SJSA1 (cell line): ENCODE data around the gene MIEF2. TPM values are rescaled to one million over a fixed set of nuclear protein-coding genes. Genes with fewer than 3 reads are reported as not detected.
"Not testable (repeated sequence)": the region's sequence is repeated elsewhere in the genome, so short reads cannot be mapped to it uniquely, and the experiment has no call there.

Experiments
- DNase-seq, 2 experiments: peaks; one replicate each; pipeline ENCODE4 v3.0.0-alpha.2; 2015 to 2020; ENCODE audit warnings: low spot score in 2 of 2, low read depth in 1 of 2
- H3K27ac ChIP-seq: fragments of 250-450 bp; sonication (Bioruptor Pico); 2 replicates; pipeline ENCODE4 v1.5.1; 2020; ENCODE audit warnings: mild to moderate bottlenecking, moderate library complexity
- H3K27me3 ChIP-seq: fragments of 250-450 bp; sonication (Bioruptor Pico); replicated peaks from 2 replicates; pipeline ENCODE4 v1.5.1; 2020; ENCODE audit warnings: mild to moderate bottlenecking, moderate library complexity
- H3K36me3 ChIP-seq: fragments of 250-450 bp; sonication (Bioruptor Pico); 2 replicates; pipeline ENCODE4 v1.5.1; 2020; ENCODE audit warnings: mild to moderate bottlenecking
- H3K4me1 ChIP-seq: fragments of 250-450 bp; sonication (Bioruptor Pico); replicated peaks from 2 replicates; pipeline ENCODE4 v1.6.1; 2021; ENCODE audit warnings: mild to moderate bottlenecking
- H3K4me3 ChIP-seq: fragments of 250-450 bp; sonication (Bioruptor Pico); 2 replicates; pipeline ENCODE4 v1.5.1; 2020; ENCODE audit warnings: mild to moderate bottlenecking
- H3K9me3 ChIP-seq: fragments of 250-450 bp; sonication (Bioruptor Pico); replicated peaks from 2 replicates; pipeline ENCODE4 v1.5.1; 2020; ENCODE audit warnings: mild to moderate bottlenecking
- total RNA-seq: library from RNA; depleted of rRNA; stranded (reverse); fragments of >200 nt; shearing (Covaris generic); gene quantifications from 2 replicates; pipeline ENCODE4 v1.2.3, GENCODE V29; 2014

The MIEF2 gene
- total RNA-seq, 1 experiment from 2014 or later = 5.3 TPM

- H3K9me3 ChIP-seq = no peaks in the 10 kb centered on the region
- no peak overlapping the region for H3K27ac ChIP-seq
- peaks cover 36% of the 10 kb centered on the region for H3K36me3 ChIP-seq
- no peak for DNase-seq
- no peaks in the 10 kb centered on the region for H3K27me3 ChIP-seq
- H3K4me3 ChIP-seq = no peak overlapping the region
- no peaks in the 10 kb centered on the region for H3K4me1 ChIP-seq
These were observed 9.8 kb downstream of the MIEF2 start for GRCh38 chr17:18270046-18270931.

GRCh38 chr17:18277076-18277475, 16.6 kb downstream of the MIEF2 start:
- H3K9me3 ChIP-seq = no peaks in the 10 kb centered on the region
- H3K4me1 ChIP-seq = no peaks in the 10 kb centered on the region
- H3K27me3 ChIP-seq = no peaks in the 10 kb centered on the region
- peaks cover 89% of the 10 kb centered on the region for H3K36me3 ChIP-seq
- H3K4me3 ChIP-seq = no peak overlapping the region
- DNase-seq = no peak
- H3K27ac ChIP-seq = no peak overlapping the region

DNA sequence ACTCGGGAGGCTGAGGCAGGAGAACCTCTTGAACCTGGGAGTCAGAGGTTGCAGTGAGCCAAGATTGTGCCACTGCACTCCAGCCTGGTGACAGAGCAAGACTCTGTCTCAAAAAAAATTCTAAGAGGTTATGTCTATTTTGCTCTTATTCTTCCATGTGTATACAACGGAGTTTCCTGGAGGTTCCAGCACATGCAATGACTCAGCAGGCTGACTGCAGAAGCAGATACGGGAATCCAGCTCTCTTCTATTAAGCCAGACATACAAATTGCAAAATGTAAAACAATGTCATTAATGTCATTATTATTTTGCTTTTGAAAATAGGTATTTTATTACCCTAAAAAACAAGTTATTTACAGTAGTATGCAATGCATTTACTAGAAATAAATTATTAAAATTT, 18.4 kb downstream of the MIEF2 start:
- H3K4me3 ChIP-seq = no peak overlapping the region
- H3K36me3 ChIP-seq = peaks cover 91% of the 10 kb centered on the region
- no peaks in the 10 kb centered on the region for H3K4me1 ChIP-seq
- H3K27me3 ChIP-seq = no peaks in the 10 kb centered on the region
- H3K9me3 ChIP-seq = no peaks in the 10 kb centered on the region
- H3K27ac ChIP-seq = no peak overlapping the region
- no peak for DNase-seq

GRCh38 chr17:18280249-18280648, 19.8 kb downstream of the MIEF2 start:
- Histone ChIP-seq H3K27me3 (no peaks in the 10 kb centered on the region), H3K4me3 (no peak overlapping the region), H3K36me3 (peaks cover 92% of the 10 kb centered on the region), H3K27ac (no peak overlapping the region), H3K4me1 (no peaks in the 10 kb centered on the region), H3K9me3 (no peaks in the 10 kb centered on the region)
- no peak for DNase-seq

DNA sequence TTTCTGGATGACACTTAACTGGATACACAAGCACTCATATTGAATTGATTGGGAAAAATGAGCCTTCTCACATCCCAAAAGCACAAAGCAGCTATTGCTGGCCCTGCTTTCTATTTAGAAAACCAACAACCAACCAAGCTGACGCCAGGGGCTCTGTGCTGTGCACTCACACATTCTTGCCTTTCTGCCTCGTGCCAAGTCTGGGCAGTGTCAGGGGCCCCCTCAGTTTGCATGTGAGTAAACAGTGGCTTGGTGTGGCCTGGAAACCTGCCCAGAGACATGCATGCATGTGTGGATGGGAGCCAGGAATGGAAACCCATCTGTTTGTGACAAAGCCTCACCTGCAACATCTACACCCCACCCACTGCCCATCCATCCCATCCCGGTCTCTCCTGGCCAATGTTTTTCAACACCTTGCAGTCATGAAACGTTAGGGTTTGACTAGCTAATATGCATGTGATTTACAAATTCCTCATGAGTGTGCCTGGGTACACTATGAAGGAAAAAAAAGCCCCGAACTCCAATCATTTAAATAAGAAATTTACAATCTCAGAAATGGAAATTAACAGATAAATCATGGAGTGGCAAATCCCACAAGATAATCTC, 20.4 kb downstream of the MIEF2 start:
- Histone ChIP-seq H3K27me3 (no peaks in the 10 kb centered on the region), H3K36me3 (peaks cover 96% of the 10 kb centered on the region), H3K27ac (no peak overlapping the region), H3K9me3 (no peaks in the 10 kb centered on the region), H3K4me1 (no peaks in the 10 kb centered on the region), H3K4me3 (no peak overlapping the region)
- no peak for DNase-seq

DNA sequence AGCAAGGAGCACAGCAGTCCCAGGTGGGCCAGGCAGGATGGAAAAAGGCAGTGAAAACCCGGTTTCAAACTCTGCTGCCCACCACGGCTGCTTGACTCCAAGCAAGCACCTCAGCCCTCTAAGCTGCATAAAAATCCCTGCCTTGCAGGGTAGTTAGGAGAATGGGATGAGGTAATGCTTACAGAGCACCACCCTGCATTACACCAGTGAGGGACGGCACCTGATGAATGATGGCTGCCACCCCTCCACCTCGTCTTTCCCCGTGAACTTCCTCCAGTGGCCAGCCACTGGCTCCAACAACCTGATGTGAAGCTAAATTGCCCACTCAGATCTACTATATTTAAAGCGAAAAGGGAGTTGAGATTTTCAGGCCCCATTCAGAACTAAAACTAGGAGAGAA, 21.3 kb downstream of the MIEF2 start:
- no peaks in the 10 kb centered on the region for H3K9me3 ChIP-seq

GRCh38 chr17:18285296-18285695, 24.8 kb downstream of the MIEF2 start:
- H3K4me1 ChIP-seq = no peaks in the 10 kb centered on the region
- peaks cover 95% of the 10 kb centered on the region for H3K36me3 ChIP-seq

More for the DNA sequence above, 21.3 kb downstream of the MIEF2 start:
- Histone ChIP-seq H3K4me1 (no peaks in the 10 kb centered on the region), H3K27ac (no peak overlapping the region), H3K4me3 (no peak overlapping the region), H3K36me3 (peaks cover 94% of the 10 kb centered on the region), H3K27me3 (no peaks in the 10 kb centered on the region)
- no peak for DNase-seq

DNA sequence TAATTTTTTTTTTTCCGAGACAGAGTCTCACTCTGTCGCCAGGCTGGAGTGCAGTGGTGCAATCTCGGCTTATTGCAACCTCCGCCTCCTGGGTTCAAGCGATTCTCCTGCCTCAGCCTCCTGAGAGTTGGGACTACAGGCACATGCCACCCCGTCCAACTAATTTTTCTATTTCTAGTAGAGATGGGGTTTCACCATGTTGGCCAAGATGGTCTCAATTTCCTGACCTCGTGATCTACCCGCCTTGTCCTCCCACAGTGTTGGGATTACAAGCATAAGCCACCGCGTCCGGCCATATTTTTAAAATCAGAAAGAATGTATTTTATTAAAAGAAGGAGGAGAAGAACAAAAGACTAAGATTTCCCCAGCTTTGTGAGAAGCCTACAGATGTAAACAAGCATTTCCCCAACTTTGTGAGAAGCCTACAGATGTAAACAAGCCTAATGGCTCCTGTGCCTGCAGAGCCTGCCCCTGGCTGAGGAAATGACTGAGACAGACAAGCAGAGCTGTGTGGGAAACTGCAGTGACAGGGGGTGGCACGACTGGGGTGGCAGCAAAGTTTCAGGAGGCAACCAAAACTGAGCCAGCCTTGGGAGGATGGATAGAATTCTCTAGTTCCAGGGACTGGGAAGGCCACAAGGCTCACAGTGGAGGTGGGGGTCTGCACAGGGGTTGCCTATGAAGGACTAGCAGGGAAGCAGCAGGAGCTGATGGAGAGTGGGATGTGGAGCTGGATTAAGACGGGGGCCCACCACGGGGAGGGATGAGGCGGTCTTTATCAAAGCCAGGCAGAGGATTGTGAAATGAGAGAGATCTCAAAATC, 31.5 kb downstream of the MIEF2 start:
- peaks cover 79% of the 10 kb centered on the region for H3K36me3 ChIP-seq
- no peak overlapping the region for H3K4me3 ChIP-seq
- no peaks in the 10 kb centered on the region for H3K9me3 ChIP-seq
- no peak for DNase-seq
- no peaks in the 10 kb centered on the region for H3K27me3 ChIP-seq
- no peak overlapping the region for H3K27ac ChIP-seq
- no peaks in the 10 kb centered on the region for H3K4me1 ChIP-seq

More at GRCh38 chr17:18285296-18285695, 24.8 kb downstream of the MIEF2 start:
- Histone ChIP-seq H3K27ac (no peak overlapping the region), H3K27me3 (no peaks in the 10 kb centered on the region), H3K4me3 (no peak overlapping the region), H3K9me3 (no peaks in the 10 kb centered on the region)
- no peak for DNase-seq

- not testable (repeated sequence) for DNase-seq, H3K27ac ChIP-seq, H3K4me3 ChIP-seq, H3K9me3 ChIP-seq, H3K27me3 ChIP-seq, H3K4me1 ChIP-seq
- H3K36me3 ChIP-seq = peaks cover 66% of the 10 kb centered on the region
These were observed 37.6 kb downstream of the MIEF2 start for GRCh38 chr17:18298061-18298460.

GRCh38 chr17:18300725-18301480, 40.4 kb downstream of the MIEF2 start:
- H3K4me3 ChIP-seq = no peak overlapping the region
- H3K27me3 ChIP-seq = no peaks in the 10 kb centered on the region
- no peak for DNase-seq
- no peaks in the 10 kb centered on the region for H3K9me3 ChIP-seq
- H3K36me3 ChIP-seq = peaks cover 76% of the 10 kb centered on the region
- no peak overlapping the region for H3K27ac ChIP-seq
- H3K4me1 ChIP-seq = no peaks in the 10 kb centered on the region

- not testable (repeated sequence) for H3K27ac ChIP-seq, DNase-seq, H3K27me3 ChIP-seq, H3K4me1 ChIP-seq, H3K4me3 ChIP-seq, H3K9me3 ChIP-seq
- peaks cover 82% of the 10 kb centered on the region for H3K36me3 ChIP-seq
These were observed 42.7 kb downstream of the MIEF2 start for GRCh38 chr17:18303206-18303605.

DNA sequence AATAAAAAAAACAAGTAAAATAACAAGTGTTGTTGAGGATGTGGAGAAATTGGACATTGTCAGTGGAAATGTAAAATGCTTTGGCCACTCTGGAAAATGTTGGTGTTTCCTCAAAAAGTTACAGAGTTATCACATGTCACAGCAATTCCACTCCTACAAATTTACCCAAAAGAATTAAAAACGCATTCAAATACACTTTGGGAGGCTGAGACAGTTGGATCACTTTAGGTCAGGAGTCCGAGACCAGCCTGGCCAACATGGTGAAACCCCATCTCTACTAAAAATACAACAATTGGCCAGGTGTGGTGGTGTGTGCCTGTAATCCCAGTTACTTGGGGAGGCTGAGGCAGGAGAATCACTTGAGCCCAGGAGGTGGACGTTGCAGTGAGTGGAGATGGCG, 48.7 kb downstream of the MIEF2 start:
- no peaks in the 10 kb centered on the region for H3K9me3 ChIP-seq
- no peak for DNase-seq
- H3K27me3 ChIP-seq = no peaks in the 10 kb centered on the region
- H3K4me1 ChIP-seq = peaks cover 13% of the 10 kb centered on the region
- H3K36me3 ChIP-seq = peaks cover 72% of the 10 kb centered on the region
- H3K27ac ChIP-seq = no peak overlapping the region
- no peak overlapping the region for H3K4me3 ChIP-seq

- Histone ChIP-seq H3K27me3 (no peaks in the 10 kb centered on the region), H3K9me3 (no peaks in the 10 kb centered on the region), H3K27ac (peak overlapping the region; percentile 48; the same call in 1 of the 2 replicates), H3K36me3 (peaks cover 75% of the 10 kb centered on the region), H3K4me3 (peak overlapping the region; percentile 64), H3K4me1 (peaks cover 21% of the 10 kb centered on the region)
- no peak for DNase-seq
These were observed 53.7 kb downstream of the MIEF2 start for GRCh38 chr17:18314059-18314730.
